ENCODE results near the gene WFDC5.

The WFDC5 gene

DNA sequence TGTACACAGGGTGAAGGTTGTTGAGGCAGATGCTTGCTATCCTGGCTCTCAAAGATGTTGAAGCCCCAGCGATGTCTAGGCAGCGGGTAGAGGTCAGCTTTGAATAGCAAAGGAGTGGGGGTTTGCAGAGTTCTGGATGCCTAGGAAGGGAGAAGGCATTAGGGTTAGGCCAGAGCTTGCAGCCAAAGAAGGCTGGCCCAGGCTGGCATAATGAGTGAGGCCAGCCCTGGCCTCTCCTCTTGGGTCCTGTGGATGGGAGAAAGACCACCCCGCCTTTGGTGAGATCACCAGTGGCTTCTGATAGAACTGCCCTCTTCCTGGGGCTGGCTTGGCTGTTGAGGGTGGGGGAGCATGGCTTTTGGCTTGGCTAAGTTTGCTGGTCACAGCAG is 406 bp upstream of the WFDC5 start:
- DNase-seq (ENCODE audit: low read depth) = no peak

DNA sequence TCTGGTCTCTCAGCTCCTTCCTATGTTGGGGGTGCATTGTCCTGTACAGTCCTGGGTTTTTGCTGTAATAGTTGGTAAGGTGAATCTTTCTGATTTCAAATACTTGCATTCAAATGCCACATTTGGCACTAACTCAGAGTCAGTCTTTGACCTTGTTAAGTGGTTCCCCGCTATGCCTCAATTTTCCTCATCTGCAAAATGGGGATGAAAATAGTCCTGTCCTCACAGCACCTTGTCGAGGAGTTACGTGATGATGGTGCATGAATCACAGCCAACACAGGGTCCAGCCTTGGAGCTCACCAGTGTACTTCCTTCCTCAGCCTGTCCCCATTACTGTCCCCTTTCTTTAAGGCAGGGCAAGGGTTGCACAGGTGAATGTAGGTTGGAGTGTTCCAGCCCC is 1.1 kb downstream of the WFDC5 start:
- DNase-seq (ENCODE audit: low read depth) = no peak

DNA sequence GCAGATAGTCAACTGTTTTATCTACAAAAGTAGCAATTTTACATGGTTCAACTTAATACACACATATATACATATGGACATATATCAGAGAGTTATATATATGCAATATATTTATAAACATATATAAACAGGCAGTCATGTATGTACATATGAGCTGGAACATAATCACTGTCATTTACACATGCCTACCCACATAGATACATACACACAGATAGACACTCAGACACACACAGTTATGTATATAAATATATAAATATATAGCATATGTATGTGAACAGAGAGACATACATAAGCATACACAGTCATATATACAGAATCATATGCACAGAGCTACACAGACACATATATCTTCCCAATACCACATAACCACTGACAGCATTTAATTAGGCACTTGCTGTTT is 2.2 kb downstream of the WFDC5 start:
- no peak for DNase-seq (ENCODE audit: low read depth)

DNA sequence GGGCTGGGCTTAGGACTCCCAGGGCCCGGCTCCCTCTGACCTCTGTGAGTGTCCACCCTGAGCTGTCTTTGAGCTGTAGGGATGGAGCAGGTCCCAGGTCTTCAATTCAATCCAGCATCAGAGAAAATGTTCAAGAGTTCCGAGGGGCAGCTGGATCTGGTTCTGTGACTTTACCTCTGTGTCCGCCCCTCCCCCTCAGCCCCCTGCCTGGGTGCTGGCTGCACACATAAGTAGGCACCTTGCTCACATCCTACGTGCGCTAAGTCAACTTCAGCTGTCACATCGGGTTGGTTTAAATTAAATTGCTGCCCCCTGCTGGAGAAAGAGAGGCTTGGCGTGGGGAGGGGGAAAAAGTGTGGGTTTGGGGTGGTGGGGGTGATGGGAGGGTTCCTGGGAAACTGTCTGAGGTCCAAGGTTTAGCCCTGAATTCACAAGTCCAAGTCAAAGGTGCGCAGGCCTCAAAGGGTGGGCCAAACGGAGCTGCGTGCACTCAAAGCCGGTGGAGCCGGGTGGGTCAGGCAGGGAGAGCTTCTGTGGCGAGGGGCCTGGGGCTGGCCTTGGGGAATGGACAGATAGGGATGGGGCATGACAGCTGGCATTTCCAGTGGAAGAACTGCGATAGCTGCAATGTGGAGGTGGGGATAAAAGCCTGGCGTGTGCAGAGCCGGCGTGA is 3.0 kb downstream of the WFDC5 start:
- no peak for DNase-seq (ENCODE audit: low read depth)

DNA sequence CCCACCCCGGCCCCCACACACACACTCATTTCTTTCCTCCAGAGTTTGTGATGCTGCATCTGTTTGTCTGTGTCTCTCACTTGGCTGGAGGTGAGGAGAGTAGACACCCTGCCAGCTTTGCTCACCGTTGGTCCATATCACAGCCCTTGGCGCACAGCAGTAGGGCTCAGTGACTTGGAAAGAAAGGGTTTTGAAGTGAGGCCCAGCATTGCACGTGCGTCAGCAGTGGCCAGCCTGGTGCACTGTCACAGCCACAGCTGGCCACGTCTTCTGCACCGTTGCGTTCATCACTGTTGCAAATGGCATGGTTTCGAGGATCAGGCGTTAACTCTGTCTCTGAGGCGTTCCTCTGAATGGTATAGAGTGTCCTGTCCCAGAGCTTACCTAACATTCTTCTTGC is 3.7 kb downstream of the WFDC5 start:
- no peak for DNase-seq (ENCODE audit: low read depth)

DNA sequence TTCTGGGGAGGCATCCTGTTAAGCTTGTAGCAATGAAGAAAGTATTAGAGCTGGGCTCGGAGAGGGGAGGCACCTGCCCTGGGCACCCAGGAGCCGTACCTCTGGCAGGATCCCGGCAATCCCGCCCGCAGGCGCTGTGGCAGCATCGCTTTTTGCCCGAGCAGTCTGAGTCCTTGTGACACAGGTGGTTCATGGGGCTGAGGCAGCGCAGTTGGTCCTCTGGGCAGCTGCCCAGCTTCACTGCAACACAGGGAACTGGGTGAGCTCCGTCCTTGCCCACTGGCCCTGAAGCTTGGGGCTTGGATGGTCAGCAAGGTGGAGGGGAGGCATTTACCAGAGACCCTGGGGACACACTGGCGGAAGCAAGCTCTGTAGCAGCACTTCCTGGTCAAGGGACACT is 4.7 kb downstream of the WFDC5 start:
- no peak for DNase-seq (ENCODE audit: low read depth)

DNA sequence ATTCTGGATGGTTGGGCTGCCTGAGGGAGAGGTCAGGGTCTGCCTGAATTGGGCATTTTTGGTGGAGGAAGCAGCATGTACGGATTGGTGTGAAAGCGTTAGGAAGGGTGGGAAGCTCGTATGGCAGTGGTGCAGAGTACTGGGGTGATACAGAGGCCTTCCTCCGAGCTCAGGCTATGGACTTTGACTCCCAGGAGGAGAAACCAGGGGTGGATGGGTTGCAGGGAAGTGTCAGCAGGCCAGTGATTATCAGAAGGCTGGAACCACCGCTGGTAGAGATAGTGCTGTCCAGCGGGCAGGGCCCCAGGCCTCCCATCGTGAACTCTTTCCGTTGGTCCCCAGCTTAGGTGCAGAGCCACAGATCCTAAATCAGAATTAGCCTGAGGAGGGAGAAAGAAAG is 5.3 kb downstream of the WFDC5 start:
- DNase-seq (ENCODE audit: low read depth) = no peak

DNA sequence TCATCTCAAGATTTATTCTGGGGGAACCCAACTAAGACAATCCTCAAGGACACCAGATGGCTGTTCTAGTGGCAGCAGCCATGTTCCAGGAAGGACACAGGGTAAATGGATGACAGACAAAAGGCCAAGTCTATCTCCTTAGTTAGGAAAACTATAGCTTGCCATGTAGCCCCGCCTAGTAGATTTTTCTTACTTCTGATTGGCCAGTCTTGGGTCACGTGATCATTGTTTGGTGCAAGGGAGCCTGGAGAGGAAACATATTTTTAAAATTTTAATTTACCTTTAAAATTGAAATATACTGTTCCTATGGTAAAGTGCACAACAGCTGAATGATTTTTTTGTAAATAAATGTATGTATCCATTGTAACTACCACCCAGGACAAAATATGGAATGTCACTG is 9.7 kb downstream of the WFDC5 start:
- no peak for DNase-seq (ENCODE audit: low read depth)

DNA sequence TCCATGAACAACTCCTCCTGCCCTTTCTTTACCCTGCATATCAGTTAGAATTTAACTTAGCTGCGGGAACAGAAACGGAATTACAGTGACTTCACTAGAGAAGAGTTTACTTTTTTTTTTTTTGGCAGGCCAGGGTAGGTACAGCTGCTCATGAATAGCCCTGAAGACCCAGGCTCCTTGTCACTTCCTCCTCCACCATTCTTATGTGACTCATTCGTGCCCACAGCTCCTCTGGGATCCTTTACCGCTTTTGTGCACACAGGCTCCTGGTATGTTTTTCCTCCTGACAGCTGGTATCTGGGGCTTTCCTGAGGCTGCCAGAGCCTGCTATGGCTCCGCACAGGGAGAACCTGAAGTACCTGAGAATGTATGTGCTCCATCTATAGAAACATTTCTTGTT is 10.2 kb downstream of the WFDC5 start:
- DNase-seq (ENCODE audit: low read depth) = no peak

DNA sequence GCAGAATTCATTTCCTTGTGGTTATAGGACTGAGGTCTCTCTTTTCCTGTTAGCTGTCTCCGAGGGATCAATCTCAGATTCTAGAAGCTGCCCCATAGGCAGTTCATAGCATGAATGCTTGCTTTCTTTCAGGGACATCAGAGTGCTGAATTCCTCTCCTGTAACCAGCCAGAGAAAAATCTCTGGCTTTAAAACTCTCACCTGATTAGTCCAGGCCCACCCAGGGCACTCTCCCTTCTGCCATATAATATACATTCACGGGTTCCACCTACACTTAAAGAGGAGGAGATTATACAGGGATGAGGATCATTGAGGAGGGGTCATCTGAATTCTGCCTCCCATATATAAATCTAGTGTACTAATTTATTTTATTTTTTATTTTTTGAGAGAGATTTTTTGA is 11.9 kb downstream of the WFDC5 start:
- DNase-seq (ENCODE audit: low read depth) = no peak

DNA sequence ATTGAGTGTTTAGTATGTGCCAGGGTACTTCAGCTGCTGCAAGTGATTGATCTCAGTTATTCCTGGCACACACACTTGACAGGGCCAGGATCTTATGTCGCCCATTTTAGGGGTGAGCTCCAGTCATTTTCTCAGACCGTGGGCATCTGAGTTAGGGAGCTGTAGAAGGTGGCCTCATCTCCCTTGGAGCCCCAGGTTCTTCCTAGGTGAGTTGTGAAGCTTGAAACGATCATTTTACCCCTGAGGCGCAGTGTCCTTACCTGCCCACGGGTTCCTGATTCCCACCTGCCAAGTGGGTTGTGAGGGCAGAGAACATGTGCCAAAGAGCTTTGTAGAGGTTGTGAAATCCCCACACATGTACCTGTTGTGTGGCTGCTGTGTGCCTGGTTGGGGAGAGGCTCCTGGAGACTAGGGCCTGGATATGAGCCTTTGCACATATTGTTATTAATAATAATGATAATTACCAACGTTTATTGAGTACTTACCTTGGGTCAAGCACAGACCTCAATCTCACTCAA is 13.6 kb downstream of the WFDC5 start:
- no peak for DNase-seq (ENCODE audit: low read depth)

DNA sequence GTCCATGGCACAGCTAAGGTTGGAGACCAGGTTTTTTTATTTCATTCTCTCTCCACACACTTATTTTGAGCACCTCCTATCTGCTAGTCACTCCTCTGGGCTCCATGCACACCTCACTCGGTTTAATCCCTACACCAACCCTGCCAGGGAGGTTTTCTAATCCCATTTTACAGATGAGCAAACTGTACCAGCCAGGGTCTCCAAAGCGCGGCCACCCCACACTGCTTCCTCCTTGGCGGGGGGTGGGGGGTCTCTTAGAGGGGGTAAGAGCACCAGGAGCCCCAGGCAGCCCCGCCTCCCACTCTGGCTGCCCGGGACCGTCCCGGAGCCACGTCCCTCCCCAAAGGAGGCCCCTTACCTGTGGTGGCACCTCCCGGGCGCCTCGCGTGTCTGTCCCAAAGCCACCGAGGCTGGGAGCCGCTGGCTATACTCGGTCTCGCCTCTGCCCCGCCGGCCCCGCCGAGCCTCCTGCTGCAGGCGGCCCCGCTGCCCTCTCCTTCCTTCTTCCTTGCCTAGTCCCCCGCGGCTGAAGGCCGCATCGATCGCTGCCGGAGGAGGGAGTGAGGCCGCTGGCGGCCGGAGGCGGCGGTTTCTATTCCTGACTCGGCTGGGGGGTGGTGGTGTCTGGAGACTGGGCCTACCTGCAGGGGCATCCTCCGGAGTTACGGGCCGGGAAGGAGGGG is 14.3 kb downstream of the WFDC5 start, which contains the start of gene KCNS1:
KCNS1 (minus strand) TSS at position 565 of the 683 bp plus-strand sequence. CDS start 1,891 bp downstream, outside the sequence.
- no peak for DNase-seq (ENCODE audit: low read depth)

DNA sequence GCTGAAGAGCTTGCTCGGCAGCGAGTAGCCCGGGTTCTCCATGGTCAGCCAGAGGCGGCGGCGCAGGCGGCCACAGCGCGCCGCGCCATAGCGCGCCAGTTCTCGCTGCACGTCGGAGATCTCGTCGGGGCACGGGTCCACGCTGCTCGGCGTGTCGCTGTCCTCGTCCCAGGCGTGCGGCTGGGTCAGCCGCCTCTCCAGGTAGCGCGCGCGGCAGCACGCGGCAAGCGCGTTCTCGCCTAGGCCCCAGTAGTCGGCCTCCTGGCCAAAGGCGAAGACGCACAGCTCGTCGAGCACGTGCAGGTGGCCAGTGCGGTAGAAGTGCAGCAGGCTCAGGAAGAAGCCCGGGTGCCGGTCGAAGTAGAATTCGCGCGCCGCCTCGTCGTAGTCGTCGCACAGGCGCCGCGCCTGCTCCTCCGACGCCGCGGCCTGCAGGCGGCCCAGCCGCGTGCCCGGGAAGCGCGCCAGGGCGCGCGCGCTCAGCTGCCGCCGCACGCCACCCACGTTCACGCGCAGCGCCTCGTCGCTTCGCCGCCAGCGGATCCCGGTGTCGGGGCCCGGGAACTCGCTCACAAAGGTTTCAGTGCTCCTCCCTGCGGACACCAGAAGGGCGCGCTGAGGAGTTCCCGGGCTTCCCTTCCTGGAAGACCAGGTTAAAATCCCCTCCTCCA is 16.7 kb downstream of the WFDC5 start:
- no peak for DNase-seq (ENCODE audit: low read depth)

DNA sequence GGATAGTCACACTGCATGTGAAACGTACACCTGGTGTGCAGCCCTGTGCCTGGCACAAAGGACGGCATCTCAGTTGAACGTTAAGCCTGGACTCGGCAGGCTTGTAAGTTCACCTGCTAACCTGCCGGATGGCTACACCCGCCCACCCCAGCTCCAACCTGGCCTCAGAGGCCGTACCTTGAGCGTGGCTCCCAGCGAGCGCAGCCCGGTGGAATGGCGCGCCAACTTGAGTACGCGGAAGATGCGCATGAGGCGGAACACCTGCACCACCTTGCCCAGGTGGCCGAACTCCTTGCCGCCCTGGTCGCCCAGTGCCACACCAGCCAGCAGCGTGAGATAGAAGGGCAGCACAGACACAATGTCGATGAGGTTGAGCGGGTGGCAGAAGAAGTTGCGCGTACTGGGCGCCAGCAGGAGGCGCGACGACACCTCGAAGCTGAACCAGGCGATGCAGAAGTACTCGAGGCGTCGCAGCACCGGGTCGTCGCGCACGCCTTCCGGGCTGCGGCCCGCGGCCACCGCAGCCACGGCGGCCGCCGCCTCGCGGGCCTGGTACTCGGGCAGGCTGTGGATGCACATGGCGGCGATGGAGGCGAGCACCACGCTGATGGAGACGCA is 17.4 kb downstream of the WFDC5 start:
- DNase-seq (ENCODE audit: low read depth) = no peak

DNA sequence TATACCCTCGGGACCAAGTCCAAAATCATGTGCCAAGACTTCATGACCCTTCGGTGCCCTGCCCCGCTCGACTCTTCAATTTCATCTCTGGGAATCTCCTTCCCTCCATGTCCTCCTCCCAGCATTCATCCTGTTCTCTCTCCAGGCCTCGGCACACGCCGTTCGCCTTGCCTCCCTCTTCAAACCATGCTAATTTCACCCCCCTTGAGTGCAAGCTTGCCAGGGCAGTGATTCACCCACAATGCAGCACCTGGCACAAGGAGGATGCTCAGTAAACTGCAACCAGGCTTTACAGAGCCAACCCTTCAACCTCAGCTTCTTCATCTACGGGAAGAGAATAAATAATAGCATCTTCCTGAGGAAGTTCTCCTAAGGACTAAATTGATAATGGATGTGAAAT is 18.2 kb downstream of the WFDC5 start:
- DNase-seq (ENCODE audit: low read depth) = no peak

DNA sequence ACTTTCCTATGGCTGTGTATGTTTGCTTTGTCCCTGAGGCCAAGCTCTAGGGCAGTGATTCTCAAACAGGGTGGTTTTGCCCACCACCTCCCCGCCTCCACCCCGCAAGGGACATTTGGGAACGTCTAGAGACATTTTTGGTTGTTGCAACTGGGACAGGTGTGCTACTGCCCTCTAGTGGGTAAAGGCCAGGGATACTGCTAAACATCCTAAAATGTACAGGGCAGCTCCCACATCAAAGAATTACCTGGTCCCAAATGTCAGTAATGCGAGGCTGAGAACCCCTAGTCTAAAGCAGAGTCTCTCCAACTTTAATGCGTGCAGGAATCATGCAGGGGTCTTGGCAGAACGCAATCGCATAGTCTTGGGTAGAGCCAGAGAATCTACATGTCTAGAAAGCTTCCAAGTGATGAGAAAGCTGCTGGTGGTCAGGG is 19.2 kb downstream of the WFDC5 start:
- peak; percentile 11 for DNase-seq (ENCODE audit: low read depth)

DNA sequence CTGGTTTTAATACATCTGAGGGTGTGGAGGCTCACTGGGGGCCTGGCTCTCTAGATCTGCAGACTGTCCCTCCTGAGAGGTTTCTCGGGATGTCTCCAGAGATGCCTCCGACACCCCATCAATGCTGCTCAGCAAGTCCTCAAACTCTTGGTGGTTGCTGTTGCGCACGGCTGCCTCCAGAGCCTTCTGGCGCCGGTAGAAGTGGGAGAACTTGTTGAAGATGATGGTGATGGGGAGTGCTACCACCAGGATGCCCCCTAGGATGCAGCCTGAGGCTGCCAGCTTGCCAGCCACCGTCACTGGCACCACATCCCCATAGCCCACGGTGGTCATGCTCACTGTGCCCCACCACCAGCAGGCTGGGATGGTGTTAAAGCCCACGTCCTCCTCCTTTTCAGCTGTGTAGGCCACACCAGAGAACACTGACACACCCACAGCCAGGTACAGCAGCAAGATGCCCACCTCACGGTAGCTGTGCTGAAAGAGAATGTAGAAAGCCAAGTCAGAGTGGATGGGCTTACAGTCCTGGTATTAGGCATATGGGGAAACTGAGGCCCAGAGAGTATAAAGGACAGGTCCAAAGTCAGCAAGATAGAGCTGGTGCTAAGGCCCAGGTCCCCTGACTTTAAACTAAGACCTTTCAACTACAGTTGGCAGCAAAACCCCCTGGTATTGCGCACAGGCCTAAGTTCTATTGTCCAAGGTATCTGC is 20.0 kb downstream of the WFDC5 start:
- DNase-seq (ENCODE audit: low read depth) = no peak

DNA sequence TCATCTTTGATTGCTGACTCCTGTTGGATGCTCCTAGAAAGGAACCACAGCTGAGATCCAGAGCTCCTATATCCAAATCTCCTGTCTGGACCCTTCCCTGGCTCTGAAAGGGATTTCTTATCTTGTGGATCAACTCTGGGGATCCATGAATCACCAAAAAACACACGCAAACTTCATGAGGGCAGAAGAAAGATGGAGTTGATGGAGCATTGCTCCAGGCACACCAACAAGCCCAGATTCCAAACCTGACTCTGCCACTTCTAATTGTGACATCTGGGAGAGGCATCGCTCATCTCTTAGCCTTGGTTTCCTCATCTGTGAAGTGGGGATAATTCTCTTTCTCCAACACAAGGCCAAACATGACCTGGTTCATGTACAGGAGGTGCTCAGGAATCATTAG is 20.8 kb downstream of the WFDC5 start:
- no peak for DNase-seq (ENCODE audit: low read depth)

DNA sequence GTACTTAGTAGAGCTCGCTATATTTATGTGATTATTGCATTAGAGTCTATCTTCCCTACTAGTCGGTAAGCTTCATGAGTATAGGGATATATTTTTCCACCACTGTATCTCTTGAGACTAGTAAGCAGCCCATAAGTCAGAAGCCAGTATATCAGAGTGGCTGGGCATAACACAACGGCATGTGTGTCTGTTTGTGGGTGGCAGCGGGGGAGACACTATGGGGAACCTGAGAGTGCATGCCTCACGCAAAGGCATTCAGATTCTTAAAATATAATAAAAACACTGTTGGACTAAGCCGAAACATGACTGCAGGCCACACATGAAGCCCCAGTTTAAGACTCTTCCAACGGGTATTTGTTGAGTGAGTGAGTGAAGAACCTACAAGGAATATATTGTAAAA is 22.1 kb downstream of the WFDC5 start:
- no peak for DNase-seq (ENCODE audit: low read depth)

DNA sequence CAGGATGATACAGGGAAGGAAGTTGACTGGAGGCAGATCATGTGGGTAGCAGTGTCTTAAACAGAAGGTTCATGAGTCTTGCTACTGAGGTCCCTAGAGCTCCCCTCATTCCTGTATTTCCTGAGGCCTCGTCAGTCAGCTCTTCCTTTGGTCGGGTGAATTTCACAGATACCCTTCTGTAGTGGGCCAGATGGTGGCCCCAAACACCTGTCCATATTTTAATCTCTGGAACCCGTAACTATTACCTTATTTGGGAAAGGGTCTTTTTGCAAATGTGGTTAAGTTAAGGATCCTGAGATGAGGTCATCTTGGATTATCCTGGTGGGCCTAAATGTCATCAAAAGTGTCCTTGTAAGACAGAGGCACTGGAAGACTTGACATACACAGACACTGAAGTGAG is 23.6 kb downstream of the WFDC5 start:
- DNase-seq (ENCODE audit: low read depth) = no peak

DNA sequence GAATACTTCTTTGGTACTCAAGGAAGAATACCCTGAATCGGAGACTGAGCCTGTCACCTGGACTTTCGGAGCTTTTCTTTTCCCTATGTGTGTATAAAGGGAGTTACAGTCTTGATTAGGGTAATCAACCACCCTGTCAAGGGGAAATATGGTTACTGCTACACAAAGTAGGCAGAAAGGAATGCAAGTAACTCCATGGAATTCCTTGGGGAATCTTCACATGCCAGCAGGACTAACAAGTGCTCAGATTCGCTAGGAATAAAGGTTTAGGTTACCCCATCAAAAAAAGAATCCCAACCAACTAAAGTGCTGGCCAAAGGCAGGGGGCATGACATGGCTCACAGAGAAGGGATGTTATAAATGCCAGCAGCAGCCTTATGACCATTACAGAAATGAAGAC is 24.5 kb downstream of the WFDC5 start:
- no peak for DNase-seq (ENCODE audit: low read depth)

DNA sequence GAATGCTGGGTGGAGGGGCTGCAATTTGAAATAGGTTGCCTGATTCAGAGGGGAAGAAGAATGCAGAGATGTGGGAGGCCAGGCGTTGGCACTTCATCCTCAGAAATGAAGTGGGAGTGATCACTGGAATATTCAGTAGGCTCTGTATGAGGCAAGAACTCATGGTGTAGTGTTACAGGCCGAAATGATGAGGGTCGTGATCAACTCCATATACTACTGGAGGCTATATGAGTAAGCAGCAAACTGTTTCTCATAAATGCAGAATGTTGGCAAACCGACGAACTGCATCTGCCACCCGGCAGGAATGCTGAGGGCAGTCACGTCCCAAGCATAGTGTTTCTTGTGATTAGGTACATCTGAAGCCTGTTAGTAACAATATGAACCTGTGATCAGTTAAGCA is 26.7 kb downstream of the WFDC5 start:
- no peak for DNase-seq (ENCODE audit: low read depth)
